GM19455 (cell line): ENCODE results near the gene RBL1.

ENCODE experiments used
- ATAC-seq: cut with Tn5 transposase; IDR thresholded peaks from one replicate; pipeline ENCODE4 v1.9.1; 2021; ENCODE audit not compliant: unreplicated experiment

Gene RBL1

DNA sequence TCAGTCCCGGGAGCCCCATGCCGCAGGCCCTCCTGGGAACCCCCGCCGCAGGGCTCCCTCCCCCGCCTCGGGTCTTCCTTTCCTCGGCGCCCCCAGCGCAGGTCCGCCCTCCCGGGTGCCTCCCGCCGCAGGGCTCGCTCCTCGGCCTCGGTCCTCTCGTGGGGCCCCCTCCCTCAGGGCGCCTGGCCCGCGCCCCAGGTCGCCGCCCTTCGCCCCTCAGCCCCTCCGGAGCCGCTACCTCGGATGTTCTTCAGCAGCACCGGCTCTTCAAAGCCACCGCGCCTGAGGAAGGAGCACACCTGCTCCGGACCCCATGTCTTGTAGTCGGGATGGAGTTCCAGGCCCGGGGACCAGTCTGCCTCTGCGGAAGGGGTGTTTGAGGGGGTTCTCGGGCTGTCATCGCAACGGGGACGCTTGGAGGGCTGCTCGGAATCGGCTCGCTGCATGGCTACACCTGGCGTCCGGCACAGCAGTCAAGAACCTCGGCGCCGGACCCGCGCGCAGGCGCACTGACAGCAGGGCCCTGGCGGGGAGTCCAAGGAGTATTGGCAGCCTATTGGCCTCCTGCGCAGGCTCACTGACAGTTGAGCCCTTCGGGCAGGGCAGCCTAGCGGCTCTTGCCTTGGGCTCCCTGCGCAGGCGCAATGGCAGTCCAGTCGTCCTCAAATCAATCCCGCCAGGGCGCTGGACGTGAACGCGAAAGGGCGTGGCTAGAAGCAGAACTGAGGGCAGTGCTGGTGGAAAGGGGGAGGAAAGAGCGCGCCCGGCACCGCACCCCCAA lies 144.4 kb downstream of the RBL1 start, which contains the start of gene SAMHD1:
SAMHD1 (minus strand) TSS at position 511 of the 781 bp plus-strand sequence; CDS start at position 446, 65 bp downstream.
- peak; percentile 89 for ATAC-seq

DNA sequence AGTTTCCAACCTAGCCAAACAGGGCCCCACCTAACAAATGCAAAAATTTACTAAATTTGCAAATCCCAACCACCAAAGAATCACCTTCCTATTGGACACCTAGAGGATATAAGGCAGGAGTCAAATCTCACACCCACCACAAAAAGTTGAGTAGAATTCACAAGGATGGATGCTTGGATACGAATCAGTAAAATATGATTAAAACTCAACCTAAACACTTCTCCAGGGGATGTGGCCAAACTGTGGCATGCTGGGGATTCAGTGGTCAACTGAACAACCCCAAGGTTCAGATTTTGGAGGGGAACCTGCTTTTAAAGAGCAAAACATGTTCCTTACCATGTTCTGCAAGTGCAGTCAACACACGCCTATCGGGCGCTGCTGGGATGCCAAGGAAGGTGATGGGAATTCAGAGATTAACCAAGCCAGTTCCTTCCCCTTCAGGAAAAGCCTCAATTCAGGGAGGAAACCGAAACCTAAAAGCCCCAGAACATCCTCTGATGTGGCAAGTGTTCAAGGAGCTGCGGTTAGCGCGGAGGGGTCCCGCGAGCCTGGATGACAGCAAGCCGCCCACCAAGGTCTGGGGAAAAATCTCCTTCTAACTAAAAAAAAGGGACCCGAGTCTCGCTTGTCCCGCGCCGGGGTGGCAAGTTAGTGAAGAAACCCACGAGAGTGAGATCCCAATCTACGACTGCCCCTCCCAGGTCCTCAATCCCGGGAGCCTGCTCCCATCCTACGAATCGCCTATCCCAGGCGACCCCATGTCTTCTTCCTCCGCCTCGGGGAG lies 145.2 kb downstream of the RBL1 start:
- ATAC-seq = no peak
